Esophagus squamous epithelium (tissue), 4 donors: ENCODE measurements around the gene ITGB2.

ENCODE experiments used
- CTCF ChIP-seq, 6 experiments: fragments of 450-650 bp in 4 of 6; fragments of 200-600 bp in 2 of 6; sonication (generic) in 2 of 6; IDR thresholded peaks; one replicate each; pipeline ENCODE4 v1.5.1; 2016 to 2019; ENCODE audit warnings: antibody characterized with exemption in 6 of 6, mild to moderate bottlenecking in 4 of 6, moderate library complexity in 4 of 6
- POLR2A ChIP-seq, 4 donors: fragments of 450-650 bp; IDR thresholded peaks; one replicate each; pipeline ENCODE4 v1.6.1; 2017; ENCODE audit warnings: antibody characterized with exemption in 4 of 4, mild to moderate bottlenecking in 4 of 4, moderate library complexity in 3 of 4

GRCh38 chr21:44954281-44954771, 33.6 kb upstream of the ITGB2 start:
- TF ChIP-seq CTCF (IDR thresholded peaks at IDR 0.05) (no peak), POLR2A (IDR thresholded peaks at IDR 0.05) (no peak)
